Fibroblast of lung (primary cell): ENCODE measurements around the gene ENTHD1. TPM values are rescaled to one million over a fixed set of nuclear protein-coding genes. Genes with fewer than 3 reads are reported as not detected.
"Not testable (repeated sequence)": the region's sequence is repeated elsewhere in the genome, so short reads cannot be mapped to it uniquely, and the experiment has no call there.

ENCODE experiments used
- DNase-seq, 2 donors: peaks; one replicate each; pipeline versions ENCODE4 v3.0.0 to v3.0.0-alpha.2; 2010; ENCODE audit warnings: low read depth in 2 of 2
- H2AFZ ChIP-seq: 2 replicates; pipeline ENCODE4 v1.5.1; 2012; ENCODE audit warnings: low read length, control low read depth, inconsistent platforms
- H3K27ac ChIP-seq: 2 replicates; pipeline ENCODE4 v1.5.1; 2011; ENCODE audit warnings: low read length, control low read depth; ENCODE audit not compliant: insufficient read depth
- H3K27me3 ChIP-seq: 2 replicates; pipeline ENCODE4 v1.5.1; 2011; ENCODE audit warnings: mild to moderate bottlenecking, low read length; ENCODE audit not compliant: control insufficient read depth, insufficient read depth
- H3K36me3 ChIP-seq: 2 replicates; pipeline ENCODE4 v1.5.1; 2011; ENCODE audit warnings: low read length; ENCODE audit not compliant: control insufficient read depth, insufficient read depth
- H3K4me1 ChIP-seq: 2 replicates; pipeline ENCODE4 v1.5.1; 2011; ENCODE audit warnings: low read length; ENCODE audit not compliant: control insufficient read depth, insufficient read depth; ENCODE audit errors: extremely low read depth
- H3K4me2 ChIP-seq: 2 replicates; pipeline ENCODE4 v1.5.1; 2011; ENCODE audit warnings: low read length, control low read depth; ENCODE audit not compliant: insufficient read depth; ENCODE audit errors: extremely low read depth
- H3K4me3 ChIP-seq, 4 experiments: fragments of 200-600 bp in 1 of 4; sonication (generic) in 1 of 4; replicated peaks in 1 of 4; 2 replicates each; pipeline ENCODE4 v1.5.1; 2011 to 2016; ENCODE audit warnings: low read length in 4 of 4, low read depth in 3 of 4, mild to moderate bottlenecking in 3 of 4, control low read depth in 2 of 4, inconsistent platforms in 1 of 4, mixed read lengths in 1 of 4; ENCODE audit not compliant: insufficient read depth in 1 of 4; ENCODE audit errors: control extremely low read depth in 1 of 4
- H3K79me2 ChIP-seq: 2 replicates; pipeline ENCODE4 v1.5.1; 2012; ENCODE audit warnings: mild to moderate bottlenecking, low read length, inconsistent platforms; ENCODE audit not compliant: control insufficient read depth, insufficient read depth
- H3K9ac ChIP-seq: 2 replicates; pipeline ENCODE4 v1.5.1; 2011; ENCODE audit warnings: mild to moderate bottlenecking, low read length, control low read depth; ENCODE audit not compliant: insufficient read depth
- H3K9me3 ChIP-seq: 2 replicates; pipeline ENCODE4 v1.5.1; 2012; ENCODE audit warnings: low read depth, low read length; ENCODE audit not compliant: control insufficient read depth, insufficient read depth
- H4K20me1 ChIP-seq: 2 replicates; pipeline ENCODE4 v1.5.1; 2011; ENCODE audit warnings: low read length; ENCODE audit not compliant: control insufficient read depth, insufficient read depth; ENCODE audit errors: extremely low read depth
- EZH2 ChIP-seq: IDR thresholded peaks from 2 replicates; pipeline ENCODE4 v1.5.1; 2012; ENCODE audit warnings: low read length, control low read depth, mild to moderate bottlenecking; ENCODE audit errors: missing control alignments
- polyA plus RNA-seq, 2 donors: library from polyadenylated mRNA; depleted of rRNA in 1 of 2; stranded (reverse) in 1 of 2; unstranded in 1 of 2; fragments of >200 nt; gene quantifications; 2 replicates each; pipeline ENCODE4 v1.2.1, GENCODE V29; 2011 to 2012; ENCODE audit warnings: missing spikeins in 1 of 2
- total RNA-seq: library from RNA; depleted of rRNA; stranded (reverse); fragments of >200 nt; gene quantifications from 2 replicates; pipeline ENCODE4 v1.2.1, GENCODE V29; 2014
- TF ChIP-seq, protein P1 (sequence below), 2 donors: IDR thresholded peaks in 1 of 2; conservative IDR thresholded peaks in 1 of 2; 1 replicate in 1 of 2; 2 replicates in 1 of 2; pipeline ENCODE4 v1.5.1; 2011 to 2012; ENCODE audit warnings: low read length in 2 of 2, control low read depth in 1 of 2, inconsistent platforms in 1 of 2, low read depth in 1 of 2, mild to moderate bottlenecking in 1 of 2

ENTHD1 gene
- total and polyA plus RNA-seq, 2 donors (not counting 1 experiment from before 2014, with no cell fraction given): not detected

DNA sequence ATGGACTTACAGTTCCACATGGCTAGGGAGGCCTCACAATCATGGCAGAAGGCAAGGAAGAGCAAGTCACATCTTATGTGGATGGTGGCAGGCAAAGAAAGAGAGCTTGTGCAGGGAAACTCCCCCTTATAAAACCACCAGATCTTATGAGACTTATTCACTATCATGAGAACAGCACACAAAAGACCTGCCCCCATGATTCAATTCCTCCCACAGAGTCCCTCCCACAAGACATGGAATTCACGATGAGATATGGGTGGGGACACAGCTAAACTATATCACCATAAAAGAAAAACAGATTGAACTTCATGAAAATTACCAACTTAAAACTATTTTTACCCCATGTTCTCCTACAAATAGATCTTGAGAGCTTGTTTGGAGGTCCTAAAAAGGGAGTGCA lies 19.6 kb downstream of the ENTHD1 start:
- peaks cover 7% of the 10 kb centered on the region for H3K27me3 ChIP-seq
- peak in 1 of 2 donors; percentile 0 for DNase-seq
- no peaks in the 10 kb centered on the region for H4K20me1 ChIP-seq
- no peaks in the 10 kb centered on the region for H3K4me1 ChIP-seq
- H3K4me3 ChIP-seq: no peak overlapping the region
- no peak overlapping the region for H3K27ac ChIP-seq
- no peak overlapping the region for H2AFZ ChIP-seq
- no peaks in the 10 kb centered on the region for H3K36me3 ChIP-seq
- no peak overlapping the region for H3K9ac ChIP-seq
- H3K4me2 ChIP-seq: no peak overlapping the region
- no peak for TF ChIP-seq EZH2
- TF ChIP-seq, protein P1, sequence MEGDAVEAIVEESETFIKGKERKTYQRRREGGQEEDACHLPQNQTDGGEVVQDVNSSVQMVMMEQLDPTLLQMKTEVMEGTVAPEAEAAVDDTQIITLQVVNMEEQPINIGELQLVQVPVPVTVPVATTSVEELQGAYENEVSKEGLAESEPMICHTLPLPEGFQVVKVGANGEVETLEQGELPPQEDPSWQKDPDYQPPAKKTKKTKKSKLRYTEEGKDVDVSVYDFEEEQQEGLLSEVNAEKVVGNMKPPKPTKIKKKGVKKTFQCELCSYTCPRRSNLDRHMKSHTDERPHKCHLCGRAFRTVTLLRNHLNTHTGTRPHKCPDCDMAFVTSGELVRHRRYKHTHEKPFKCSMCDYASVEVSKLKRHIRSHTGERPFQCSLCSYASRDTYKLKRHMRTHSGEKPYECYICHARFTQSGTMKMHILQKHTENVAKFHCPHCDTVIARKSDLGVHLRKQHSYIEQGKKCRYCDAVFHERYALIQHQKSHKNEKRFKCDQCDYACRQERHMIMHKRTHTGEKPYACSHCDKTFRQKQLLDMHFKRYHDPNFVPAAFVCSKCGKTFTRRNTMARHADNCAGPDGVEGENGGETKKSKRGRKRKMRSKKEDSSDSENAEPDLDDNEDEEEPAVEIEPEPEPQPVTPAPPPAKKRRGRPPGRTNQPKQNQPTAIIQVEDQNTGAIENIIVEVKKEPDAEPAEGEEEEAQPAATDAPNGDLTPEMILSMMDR (conservative IDR thresholded peaks at IDR 0.05 in 1 of 2, IDR thresholded peaks at IDR 0.05 in 1 of 2; ENCODE audit: low read depth in 1 of 2, low read length in 2 of 2): no peak
- no peaks in the 10 kb centered on the region for H3K9me3 ChIP-seq
- H3K79me2 ChIP-seq: no peaks in the 10 kb centered on the region

DNA sequence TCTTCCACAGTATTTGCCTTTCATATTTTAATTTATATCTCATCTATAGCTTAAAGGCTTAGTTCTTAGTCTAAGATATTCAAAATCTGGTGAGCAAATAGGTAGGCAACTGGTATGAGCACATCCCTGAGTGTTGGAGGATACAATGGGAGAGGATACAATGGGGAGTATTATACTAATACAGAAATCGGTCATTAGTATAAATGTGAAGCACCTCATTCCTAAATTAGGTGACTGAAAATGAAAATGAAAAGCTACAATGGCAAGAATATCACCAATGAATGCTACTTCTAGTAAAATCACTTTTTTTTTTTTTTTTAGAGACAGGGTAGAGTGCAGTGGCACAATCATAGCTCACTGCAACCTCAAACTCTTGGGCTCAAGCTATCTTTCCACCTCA lies 21.0 kb downstream of the ENTHD1 start:
- H3K4me3 ChIP-seq: no peak overlapping the region
- peaks cover 6% of the 10 kb centered on the region for H3K27me3 ChIP-seq
- no peak overlapping the region for H2AFZ ChIP-seq
- TF ChIP-seq EZH2: no peak
- H3K27ac ChIP-seq: no peak overlapping the region
- no peak overlapping the region for H3K9ac ChIP-seq
- no peaks in the 10 kb centered on the region for H3K4me1 ChIP-seq
- H3K9me3 ChIP-seq: no peaks in the 10 kb centered on the region
- H4K20me1 ChIP-seq: no peaks in the 10 kb centered on the region
- no peaks in the 10 kb centered on the region for H3K79me2 ChIP-seq
- no peak overlapping the region for H3K4me2 ChIP-seq
- H3K36me3 ChIP-seq: no peaks in the 10 kb centered on the region
- DNase-seq: no peak

DNA sequence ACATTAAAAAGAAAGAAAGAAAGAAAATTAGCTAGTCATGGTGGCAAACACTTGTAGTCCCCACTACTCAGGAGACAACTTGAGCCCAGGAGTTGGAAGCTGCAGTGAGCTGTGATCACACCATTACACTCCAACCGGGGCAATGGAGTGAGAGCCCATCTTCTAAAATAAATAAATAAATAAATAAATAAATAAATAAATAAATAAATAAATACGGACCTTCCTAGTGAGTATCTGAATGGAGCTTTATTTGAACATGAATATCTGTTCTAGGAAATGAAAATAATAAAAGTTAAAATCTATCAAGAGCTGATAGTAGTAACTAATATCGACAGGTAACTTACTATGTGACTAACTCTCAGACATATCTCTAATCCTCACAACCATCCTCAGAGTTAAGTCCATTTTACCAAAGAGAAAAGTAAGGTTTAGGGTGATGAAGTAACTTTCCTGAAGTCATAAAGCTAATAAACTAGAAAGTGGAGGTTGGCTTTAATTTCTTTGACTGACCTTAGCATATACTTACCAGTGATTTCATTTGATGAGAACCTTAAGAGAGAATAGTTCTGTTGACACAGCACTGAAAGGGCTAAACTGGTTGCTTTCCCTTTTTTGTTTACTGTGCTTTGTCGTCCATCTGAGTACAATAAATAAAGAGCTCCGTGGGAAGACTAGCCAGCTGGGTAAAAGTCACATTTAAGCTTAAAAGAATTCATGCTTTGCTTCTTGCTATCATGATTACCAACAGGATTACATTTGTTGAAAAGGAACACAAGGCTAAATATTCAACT lies 22.4 kb downstream of the ENTHD1 start:
- Histone ChIP-seq H3K27me3 (peaks cover 3% of the 10 kb centered on the region), H2AFZ (no peak overlapping the region), H3K79me2 (no peaks in the 10 kb centered on the region), H3K9ac (no peak overlapping the region), H3K36me3 (no peaks in the 10 kb centered on the region), H3K4me1 (no peaks in the 10 kb centered on the region), H3K4me3 (no peak overlapping the region), H3K9me3 (no peaks in the 10 kb centered on the region), H4K20me1 (no peaks in the 10 kb centered on the region), H3K4me2 (no peak overlapping the region), H3K27ac (no peak overlapping the region)
- no peak for DNase-seq
- TF ChIP-seq, protein P1 (conservative IDR thresholded peaks at IDR 0.05 in 1 of 2, IDR thresholded peaks at IDR 0.05 in 1 of 2; ENCODE audit: low read depth in 1 of 2, low read length in 2 of 2): no peak
- TF ChIP-seq EZH2: no peak

DNA sequence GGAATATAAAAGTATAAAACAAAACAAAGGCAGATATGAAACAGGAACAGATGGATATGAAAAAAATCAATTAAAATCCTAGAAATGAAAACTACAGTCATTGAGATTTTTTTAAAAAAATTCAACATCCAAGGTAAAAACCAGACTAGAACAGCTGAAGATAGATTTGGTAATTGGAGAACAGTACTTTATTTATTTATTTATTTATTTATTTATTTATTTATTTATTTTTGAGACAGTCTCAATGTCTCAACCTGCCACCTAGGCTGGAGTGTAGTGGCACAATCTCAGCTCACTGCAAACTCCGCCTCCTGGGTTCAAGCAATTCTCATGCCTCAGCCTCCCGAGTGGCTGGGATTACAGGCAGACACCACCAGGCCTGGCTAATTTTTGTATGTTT lies 23.8 kb downstream of the ENTHD1 start:
- not testable (repeated sequence) for H3K4me1 ChIP-seq, H3K4me2 ChIP-seq, H3K9ac ChIP-seq, H3K9me3 ChIP-seq, H3K4me3 ChIP-seq, H3K79me2 ChIP-seq, H3K27me3 ChIP-seq, H3K27ac ChIP-seq, DNase-seq, H2AFZ ChIP-seq, H4K20me1 ChIP-seq, H3K36me3 ChIP-seq
